GM18861 (cell line): ENCODE results near the gene VPS35L.
"Not testable (repeated sequence)": the region's sequence is repeated elsewhere in the genome, so short reads cannot be mapped to it uniquely, and the experiment has no call there.

Experiments
- ATAC-seq: cut with Tn5 transposase; IDR thresholded peaks from one replicate; pipeline ENCODE4 v1.9.1; 2021; ENCODE audit not compliant: unreplicated experiment

The VPS35L gene

GRCh38 chr16:19709381-19710136 lies 154.1 kb downstream of the VPS35L start:
- ATAC-seq, result no peak

- ATAC-seq, result no peak
Measured at GRCh38 chr16:19710191-19710908, 154.8 kb downstream of the VPS35L start.

- ATAC-seq, result no peak
Measured at GRCh38 chr16:19710991-19711545, 155.6 kb downstream of the VPS35L start.

GRCh38 chr16:19711643-19712042 lies 156.1 kb downstream of the VPS35L start:
- ATAC-seq, result no peak

- no peak for ATAC-seq
Measured at GRCh38 chr16:19712418-19713058, 157.0 kb downstream of the VPS35L start.

GRCh38 chr16:19713697-19714096 lies 158.2 kb downstream of the VPS35L start:
- ATAC-seq, result no peak

GRCh38 chr16:19715566-19715965 lies 160.1 kb downstream of the VPS35L start:
- ATAC-seq, result no peak

GRCh38 chr16:19716183-19716582 lies 160.7 kb downstream of the VPS35L start:
- ATAC-seq, result no peak

- ATAC-seq, result not testable (repeated sequence)
Measured at GRCh38 chr16:19716728-19717127, 161.2 kb downstream of the VPS35L start.

GRCh38 chr16:19717314-19717713 lies 161.8 kb downstream of the VPS35L start:
- no peak for ATAC-seq

- peak; percentile 88 for ATAC-seq
Measured at GRCh38 chr16:19717741-19718623, 162.5 kb downstream of the VPS35L start, which contains the start of the genes IQCK and KNOP1. Gene IQCK (plus strand): TSS chr16:19718271. CDS start chr16:19718307, 36 bp downstream. Gene KNOP1 (minus strand): TSS chr16:19718227. CDS start chr16:19715035, 3,192 bp downstream.

- no peak for ATAC-seq
Measured at GRCh38 chr16:19718624-19718965, 163.1 kb downstream of the VPS35L start.

GRCh38 chr16:19722269-19722952 lies 166.9 kb downstream of the VPS35L start:
- no peak for ATAC-seq

GRCh38 chr16:19722981-19723380 lies 167.5 kb downstream of the VPS35L start:
- no peak for ATAC-seq

GRCh38 chr16:19728636-19728965 lies 173.1 kb downstream of the VPS35L start:
- no peak for ATAC-seq

- ATAC-seq, result no peak
Measured at GRCh38 chr16:19733551-19733950, 178.0 kb downstream of the VPS35L start.

GRCh38 chr16:19735074-19735867 lies 179.8 kb downstream of the VPS35L start:
- ATAC-seq, result no peak

GRCh38 chr16:19737306-19738038 lies 182.0 kb downstream of the VPS35L start:
- ATAC-seq, result no peak

GRCh38 chr16:19741354-19741753 lies 185.9 kb downstream of the VPS35L start:
- ATAC-seq, result no peak
